ENCODE data around the gene DDX49. TPM values are rescaled to one million over a fixed set of nuclear protein-coding genes. Genes with fewer than 3 reads are reported as not detected.
"Not testable (repeated sequence)": the region's sequence is repeated elsewhere in the genome, so short reads cannot be mapped to it uniquely, and the experiment has no call there.

DDX49 gene
- total RNA-seq, 2 experiments from 2014 or later: 63.7 to 82.4 TPM

GRCh38 chr19:18951721-18952281, 32.3 kb downstream of the DDX49 start:
- Histone ChIP-seq H3K36me3 (ENCODE audit: insufficient read depth, low read length) (no peaks in the 10 kb centered on the region), H3K4me2 (ENCODE audit: low read length) (no peak overlapping the region), H3K79me2 (ENCODE audit: insufficient read depth, low read depth, low read length) (no peaks in the 10 kb centered on the region), H3K9me3 (ENCODE audit: low read length) (no peaks in the 10 kb centered on the region), H3K9me2 (ENCODE audit: insufficient read depth, low read length) (no peaks in the 10 kb centered on the region), H3K4me3 (ENCODE audit: low read depth, low read length, poor library complexity, severe bottlenecking) (no peak overlapping the region), H3K4me1 (ENCODE audit: insufficient read depth, low read length, poor library complexity, severe bottlenecking) (peaks cover 33% of the 10 kb centered on the region), H3K27ac (ENCODE audit: low read depth, low read length, poor library complexity, severe bottlenecking) (no peak overlapping the region), H4K20me1 (ENCODE audit: insufficient read depth, low read length) (no peaks in the 10 kb centered on the region), H2AFZ (ENCODE audit: low read length) (no peak overlapping the region)
- intact Hi-C loops (cut with micrococcal nuclease; ENCODE audit: unreplicated experiment): no loop called here
- no TSS peak for BruUV-seq (replicated peaks)
- CTCF ChIA-PET (ENCODE audit: unreplicated experiment): no interaction called here
- TF ChIP-seq EZH2phosphoT487 (IDR thresholded peaks at IDR 0.05; ENCODE audit: borderline replicate concordance, low read depth, low read length) (no peak), CTCF (conservative IDR thresholded peaks at IDR 0.05; ENCODE audit: low read length) (no peak)
- DNase-seq (ENCODE audit: low spot score): no peak
- POLR2A ChIA-PET: no interaction called here

DNA sequence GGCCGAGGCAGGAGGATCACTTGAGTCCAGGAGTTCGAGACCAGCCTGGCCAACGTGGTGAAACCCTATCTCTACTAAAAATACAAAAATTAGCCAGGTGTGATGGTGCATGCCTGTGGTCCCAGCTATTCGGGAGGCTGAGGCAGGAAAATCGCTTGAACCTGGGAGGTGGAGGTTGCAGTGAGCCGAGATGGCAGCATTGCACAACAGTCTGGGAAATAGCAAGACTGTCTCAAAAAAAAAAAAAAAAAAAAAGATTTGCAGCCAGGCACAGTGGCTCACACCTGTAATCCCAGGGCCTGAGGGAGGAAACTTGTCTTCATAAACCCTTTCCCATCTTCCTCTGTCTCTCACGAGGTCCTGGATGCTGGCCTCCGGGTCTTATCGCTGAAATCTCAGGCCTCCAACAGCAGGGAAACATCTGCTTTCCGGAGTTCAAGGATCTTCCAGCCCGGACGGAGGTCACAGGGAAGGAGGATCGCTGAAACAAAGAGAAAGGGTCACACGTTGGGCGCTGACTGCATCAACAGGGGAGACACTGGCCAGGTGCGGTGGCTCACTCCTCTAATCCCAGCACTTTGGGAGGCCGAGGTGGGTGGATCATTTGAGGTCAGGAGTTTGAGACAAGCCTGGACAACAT, 33.0 kb downstream of the DDX49 start:
- H3K4me3 ChIP-seq (ENCODE audit: low read depth, low read length, poor library complexity, severe bottlenecking); H3K79me2 ChIP-seq (ENCODE audit: insufficient read depth, low read depth, low read length); H3K9me2 ChIP-seq (ENCODE audit: insufficient read depth, low read length); H2AFZ ChIP-seq (ENCODE audit: low read length); POLR2A ChIA-PET; H3K27ac ChIP-seq (ENCODE audit: low read depth, low read length, poor library complexity, severe bottlenecking); H3K4me2 ChIP-seq (ENCODE audit: low read length); CTCF ChIA-PET (ENCODE audit: unreplicated experiment); intact Hi-C loops (cut with micrococcal nuclease; ENCODE audit: unreplicated experiment); H3K36me3 ChIP-seq (ENCODE audit: insufficient read depth, low read length); DNase-seq (ENCODE audit: low spot score); BruUV-seq (replicated peaks); H3K9me3 ChIP-seq (ENCODE audit: low read length); H4K20me1 ChIP-seq (ENCODE audit: insufficient read depth, low read length): not testable (repeated sequence)
- peaks cover 26% of the 10 kb centered on the region for H3K4me1 ChIP-seq (ENCODE audit: insufficient read depth, low read length, poor library complexity, severe bottlenecking)

GRCh38 chr19:18954094-18954493, 34.6 kb downstream of the DDX49 start:
- POLR2A ChIA-PET: no interaction called here
- no peak for TF ChIP-seq CTCF (conservative IDR thresholded peaks at IDR 0.05; ENCODE audit: low read length)
- no peak for TF ChIP-seq EZH2phosphoT487 (IDR thresholded peaks at IDR 0.05; ENCODE audit: borderline replicate concordance, low read depth, low read length)
- H3K27ac ChIP-seq (ENCODE audit: low read depth, low read length, poor library complexity, severe bottlenecking): no peak overlapping the region
- no peaks in the 10 kb centered on the region for H3K36me3 ChIP-seq (ENCODE audit: insufficient read depth, low read length)
- H3K9me3 ChIP-seq (ENCODE audit: low read length): no peaks in the 10 kb centered on the region
- no peak for DNase-seq (ENCODE audit: low spot score)
- intact Hi-C loops (cut with micrococcal nuclease; ENCODE audit: unreplicated experiment): no loop called here
- CTCF ChIA-PET (ENCODE audit: unreplicated experiment): no interaction called here
- H3K4me1 ChIP-seq (ENCODE audit: insufficient read depth, low read length, poor library complexity, severe bottlenecking): peaks cover 10% of the 10 kb centered on the region
- no peak overlapping the region for H2AFZ ChIP-seq (ENCODE audit: low read length)
- no TSS peak for BruUV-seq (replicated peaks)
- H3K4me2 ChIP-seq (ENCODE audit: low read length): no peak overlapping the region
- no peaks in the 10 kb centered on the region for H4K20me1 ChIP-seq (ENCODE audit: insufficient read depth, low read length)
- no peaks in the 10 kb centered on the region for H3K9me2 ChIP-seq (ENCODE audit: insufficient read depth, low read length)
- H3K4me3 ChIP-seq (ENCODE audit: low read depth, low read length, poor library complexity, severe bottlenecking): no peak overlapping the region
- no peaks in the 10 kb centered on the region for H3K79me2 ChIP-seq (ENCODE audit: insufficient read depth, low read depth, low read length)

All from OCI-LY7 (cell line).